ENCODE results near the gene MACROH2A1. TPM values are rescaled to one million over a fixed set of nuclear protein-coding genes. Genes with fewer than 3 reads are reported as not detected.

MACROH2A1 gene
- total and polyA plus RNA-seq, 2 donors from 2014 or later, result 99.4 to 144 TPM

GRCh38 chr5:135386886-135387628 lies 12.0 kb downstream of the MACROH2A1 start:
- Histone ChIP-seq H3K27me3 (ENCODE audit: control insufficient read depth, insufficient read depth, low read length) (no peaks in the 10 kb centered on the region), H3K27ac (ENCODE audit: low read depth in 2 of 2, low read length in 2 of 2) (peak overlapping the region in 1 of 2 donors; percentile 38), H3K36me3 (ENCODE audit: control insufficient read depth in 2 of 3, insufficient read depth in 3 of 3, low read length in 3 of 3) (peaks cover 13 to 23% (median 22%) of the 10 kb centered on the region in 3 donors), H3K9me3 (ENCODE audit: control insufficient read depth in 2 of 3, insufficient read depth in 1 of 3, low read length in 3 of 3) (no peaks in the 10 kb centered on the region), H3K4me1 (ENCODE audit: control insufficient read depth in 2 of 3, insufficient read depth in 2 of 3, low read depth in 1 of 3, low read length in 3 of 3) (peaks cover 0 to 23% (median 0%) of the 10 kb centered on the region in 3 donors), H3K4me3 (ENCODE audit: low read length in 3 of 3) (no peak overlapping the region), H3K9ac (ENCODE audit: low read length in 3 of 3) (no peak overlapping the region)
- no peak for TF ChIP-seq CTCF (IDR thresholded peaks at IDR 0.05; ENCODE audit: borderline replicate concordance, extremely low read depth, insufficient read depth)
- DNase-seq (peak in 1 of 5 donors; percentile 33), FAIRE-seq (no peak)
- intact Hi-C loops (cut with DNase I), result no loop called here

GRCh38 chr5:135386096-135386495 lies 12.9 kb downstream of the MACROH2A1 start:
- peaks cover 13 to 23% (median 22%) of the 10 kb centered on the region in 3 donors for H3K36me3 ChIP-seq (ENCODE audit: control insufficient read depth in 2 of 3, insufficient read depth in 3 of 3, low read length in 3 of 3)
- no peaks in the 10 kb centered on the region for H3K27me3 ChIP-seq (ENCODE audit: control insufficient read depth, insufficient read depth, low read length)
- no peak overlapping the region for H3K27ac ChIP-seq (ENCODE audit: low read depth in 2 of 2, low read length in 2 of 2)
- FAIRE-seq (no peak), DNase-seq (no peak)
- TF ChIP-seq CTCF (IDR thresholded peaks at IDR 0.05; ENCODE audit: borderline replicate concordance, extremely low read depth, insufficient read depth), result no peak
- no peak overlapping the region for H3K9ac ChIP-seq (ENCODE audit: low read length in 3 of 3)
- intact Hi-C loops (cut with DNase I), result no loop called here
- peaks cover 0 to 16% (median 0%) of the 10 kb centered on the region in 3 donors for H3K4me1 ChIP-seq (ENCODE audit: control insufficient read depth in 2 of 3, insufficient read depth in 2 of 3, low read depth in 1 of 3, low read length in 3 of 3)
- H3K9me3 ChIP-seq (ENCODE audit: control insufficient read depth in 2 of 3, insufficient read depth in 1 of 3, low read length in 3 of 3), result no peaks in the 10 kb centered on the region
- no peak overlapping the region for H3K4me3 ChIP-seq (ENCODE audit: low read length in 3 of 3)

- DNase-seq (no peak), FAIRE-seq (no peak)
- intact Hi-C loops (cut with DNase I), result no loop called here
- peaks cover 0 to 16% (median 0%) of the 10 kb centered on the region in 3 donors for H3K4me1 ChIP-seq (ENCODE audit: control insufficient read depth in 2 of 3, insufficient read depth in 2 of 3, low read depth in 1 of 3, low read length in 3 of 3)
- H3K4me3 ChIP-seq (ENCODE audit: low read length in 3 of 3), result no peak overlapping the region
- H3K27me3 ChIP-seq (ENCODE audit: control insufficient read depth, insufficient read depth, low read length), result no peaks in the 10 kb centered on the region
- no peaks in the 10 kb centered on the region for H3K9me3 ChIP-seq (ENCODE audit: control insufficient read depth in 2 of 3, insufficient read depth in 1 of 3, low read length in 3 of 3)
- H3K9ac ChIP-seq (ENCODE audit: low read length in 3 of 3), result no peak overlapping the region
- TF ChIP-seq CTCF (IDR thresholded peaks at IDR 0.05; ENCODE audit: borderline replicate concordance, extremely low read depth, insufficient read depth), result no peak
- peaks cover 13 to 23% (median 22%) of the 10 kb centered on the region in 3 donors for H3K36me3 ChIP-seq (ENCODE audit: control insufficient read depth in 2 of 3, insufficient read depth in 3 of 3, low read length in 3 of 3)
- no peak overlapping the region for H3K27ac ChIP-seq (ENCODE audit: low read depth in 2 of 2, low read length in 2 of 2)
These were observed 13.5 kb downstream of the MACROH2A1 start for GRCh38 chr5:135385576-135385975.
